Left ventricle myocardium inferior (tissue), 1 donor: Measurements from ENCODE around the gene SF3B4. TPM values are rescaled to one million over a fixed set of nuclear protein-coding genes. Genes with fewer than 3 reads are reported as not detected.

ENCODE experiments used
- DNase-seq: peaks from one replicate; pipeline ENCODE4 v3.0.0-alpha.2; 2020
- H3K27ac ChIP-seq: fragments of 200-600 bp; replicated peaks from 2 replicates; pipeline ENCODE4 v1.8.0; 2021
- H3K27me3 ChIP-seq: fragments of 200-600 bp; 2 replicates; pipeline ENCODE4 v1.8.0; 2021; ENCODE audit warnings: low read depth
- H3K36me3 ChIP-seq: fragments of 200-600 bp; 2 replicates; pipeline ENCODE4 v1.8.0; 2021
- H3K4me1 ChIP-seq: fragments of 200-600 bp; 2 replicates; pipeline ENCODE4 v1.8.0; 2021
- H3K4me3 ChIP-seq: fragments of 200-600 bp; 2 replicates; pipeline ENCODE4 v1.8.0; 2021; ENCODE audit warnings: mild to moderate bottlenecking, moderate library complexity
- H3K9me3 ChIP-seq: fragments of 200-600 bp; replicated peaks from 2 replicates; pipeline ENCODE4 v1.8.0; 2021
- intact Hi-C: fragments of 100-400 bp; cut with micrococcal nuclease; formaldehyde crosslinking; loops from one replicate; pipeline ENCODE4 v1.11.0; 2022
- total RNA-seq: library from RNA; stranded (reverse); fragmentation: NEBNext Ultra II Directional; extraction: Animal tissue kit (Norgen Biotek cat#: 25700); gene quantifications from one replicate; pipeline ENCODE4 v1.2.1, GENCODE V29; 2021
- TF ChIP-seq, protein P1 (sequence below): fragments of 200-600 bp; IDR thresholded peaks from 2 replicates; pipeline ENCODE4 v1.8.0; 2021; ENCODE audit warnings: antibody characterized with exemption, mild to moderate bottlenecking, borderline replicate concordance
- donor health status: DM: no; HTN: yes; CAD: no; lungs with severe emphysema.

The SF3B4 gene
- total RNA-seq, 1 donor from 2014 or later: 25.3 TPM

DNA sequence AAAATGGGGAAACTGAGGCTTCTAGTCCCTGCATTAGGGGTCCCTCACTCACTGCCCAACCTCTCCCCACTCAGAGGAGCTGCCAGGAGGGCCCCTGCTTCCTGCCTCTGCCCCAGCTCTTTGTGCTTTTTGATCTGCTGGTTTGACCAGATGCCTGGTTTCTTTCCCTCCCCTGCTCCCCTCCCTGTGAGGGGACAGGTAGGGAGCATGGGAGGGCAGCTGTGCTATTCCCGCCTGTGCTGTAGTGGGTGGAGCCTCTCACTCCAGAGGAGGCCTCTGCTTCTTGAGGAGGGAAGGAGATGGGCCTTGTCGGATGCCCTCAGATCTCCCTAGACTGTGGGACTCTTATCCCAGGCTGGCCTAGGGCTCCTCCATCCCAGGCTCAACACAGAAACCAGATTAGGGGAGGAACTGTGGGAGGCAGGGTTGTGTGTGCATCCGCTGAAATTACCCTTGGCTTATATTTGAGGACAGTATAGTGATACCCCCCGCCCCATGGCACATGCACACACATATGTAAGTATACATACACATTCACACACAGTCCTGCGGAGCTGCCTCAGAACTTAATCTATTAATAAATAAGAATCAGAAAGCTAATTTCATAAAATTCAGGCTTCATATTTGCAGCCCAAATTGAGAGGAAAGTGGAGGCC lies 23.6 kb downstream of the SF3B4 start:
- no peaks in the 10 kb centered on the region for H3K36me3 ChIP-seq
- TF ChIP-seq, protein P1, sequence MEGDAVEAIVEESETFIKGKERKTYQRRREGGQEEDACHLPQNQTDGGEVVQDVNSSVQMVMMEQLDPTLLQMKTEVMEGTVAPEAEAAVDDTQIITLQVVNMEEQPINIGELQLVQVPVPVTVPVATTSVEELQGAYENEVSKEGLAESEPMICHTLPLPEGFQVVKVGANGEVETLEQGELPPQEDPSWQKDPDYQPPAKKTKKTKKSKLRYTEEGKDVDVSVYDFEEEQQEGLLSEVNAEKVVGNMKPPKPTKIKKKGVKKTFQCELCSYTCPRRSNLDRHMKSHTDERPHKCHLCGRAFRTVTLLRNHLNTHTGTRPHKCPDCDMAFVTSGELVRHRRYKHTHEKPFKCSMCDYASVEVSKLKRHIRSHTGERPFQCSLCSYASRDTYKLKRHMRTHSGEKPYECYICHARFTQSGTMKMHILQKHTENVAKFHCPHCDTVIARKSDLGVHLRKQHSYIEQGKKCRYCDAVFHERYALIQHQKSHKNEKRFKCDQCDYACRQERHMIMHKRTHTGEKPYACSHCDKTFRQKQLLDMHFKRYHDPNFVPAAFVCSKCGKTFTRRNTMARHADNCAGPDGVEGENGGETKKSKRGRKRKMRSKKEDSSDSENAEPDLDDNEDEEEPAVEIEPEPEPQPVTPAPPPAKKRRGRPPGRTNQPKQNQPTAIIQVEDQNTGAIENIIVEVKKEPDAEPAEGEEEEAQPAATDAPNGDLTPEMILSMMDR: no peak
- H3K27me3 ChIP-seq: peaks cover 4% of the 10 kb centered on the region
- DNase-seq: no peak
- intact Hi-C loops: no loop called here
- peaks cover 18% of the 10 kb centered on the region for H3K4me1 ChIP-seq
- H3K9me3 ChIP-seq: no peaks in the 10 kb centered on the region
- no peak overlapping the region for H3K4me3 ChIP-seq
- H3K27ac ChIP-seq: no peak overlapping the region

DNA sequence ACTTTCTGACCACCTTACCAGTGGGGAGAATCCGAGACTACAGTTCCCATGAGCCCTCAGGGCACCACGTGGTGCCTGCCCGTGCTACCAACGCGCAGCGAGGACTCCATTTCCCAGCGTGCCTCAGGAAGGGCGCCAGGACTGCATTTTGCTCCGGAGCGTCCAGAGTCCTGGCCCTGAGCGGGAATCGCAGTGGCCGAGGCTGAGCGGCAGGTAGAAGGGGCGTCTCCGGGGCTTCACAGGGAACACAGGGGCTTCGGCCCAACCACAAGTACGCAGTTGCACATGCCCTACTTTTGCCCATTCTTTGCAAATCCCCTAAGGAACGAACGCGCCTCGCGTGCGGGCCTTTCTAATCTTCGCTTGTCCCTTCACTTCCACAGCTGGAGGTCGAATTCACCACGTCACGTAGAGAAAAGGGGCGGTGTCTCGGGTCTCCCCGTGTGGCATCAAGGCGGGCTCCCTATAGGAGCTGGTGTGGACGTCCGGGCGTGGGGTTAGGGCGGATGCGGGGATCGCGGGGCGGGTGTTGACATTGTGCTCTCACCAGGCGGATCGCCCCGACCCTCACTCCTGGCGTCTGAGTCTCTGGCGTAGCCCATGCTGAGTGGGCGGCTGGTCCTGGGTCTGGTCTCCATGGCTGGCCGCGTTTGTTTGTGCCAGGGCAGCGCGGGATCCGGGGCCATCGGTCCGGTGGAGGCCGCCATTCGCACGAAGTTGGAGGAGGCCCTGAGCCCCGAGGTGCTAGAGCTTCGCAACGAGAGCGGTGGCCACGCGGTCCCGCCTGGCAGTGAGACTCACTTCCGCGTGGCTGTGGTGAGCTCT lies 27.9 kb downstream of the SF3B4 start, which contains the start of gene BOLA1:
Gene BOLA1 (plus strand): TSS at position 109 of the 825 bp plus-strand sequence. CDS start 492 bp downstream, at position 601.
- H3K27me3 ChIP-seq: no peaks in the 10 kb centered on the region
- H3K4me1 ChIP-seq: peaks cover 19% of the 10 kb centered on the region
- intact Hi-C loops: no loop called here
- H3K27ac ChIP-seq: peak within 1 kb of the TSS; percentile 92
- peak; percentile 94 for DNase-seq
- H3K9me3 ChIP-seq: no peaks in the 10 kb centered on the region
- H3K36me3 ChIP-seq: no peaks in the 10 kb centered on the region
- peak within 1 kb of the TSS; percentile 79 for H3K4me3 ChIP-seq
- TF ChIP-seq, protein P1: no peak

DNA sequence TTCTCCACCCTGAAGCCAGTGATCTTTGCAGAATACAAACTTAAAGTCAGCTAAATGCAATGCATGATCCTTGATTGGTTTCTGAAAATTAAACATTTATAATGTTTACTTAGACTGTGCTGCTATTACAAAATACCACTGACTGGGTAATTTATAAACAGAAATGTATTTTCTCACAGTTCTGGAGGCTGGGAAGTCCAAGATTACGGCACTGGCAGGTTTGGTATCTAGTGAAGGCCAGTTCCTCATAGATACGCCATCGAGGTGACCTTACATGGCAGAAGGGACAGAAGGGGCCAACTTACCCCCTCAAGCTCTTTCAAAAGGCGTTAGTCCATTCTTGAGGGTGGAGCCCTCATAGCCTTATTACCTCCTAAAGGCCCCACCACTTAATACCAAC lies 31.0 kb downstream of the SF3B4 start:
- Histone ChIP-seq H3K27me3 (no peaks in the 10 kb centered on the region), H3K4me1 (peaks cover 19% of the 10 kb centered on the region), H3K4me3 (no peak overlapping the region), H3K27ac (no peak overlapping the region), H3K9me3 (no peaks in the 10 kb centered on the region), H3K36me3 (no peaks in the 10 kb centered on the region)
- TF ChIP-seq, protein P1: no peak
- intact Hi-C loops: no loop called here
- DNase-seq: no peak

DNA sequence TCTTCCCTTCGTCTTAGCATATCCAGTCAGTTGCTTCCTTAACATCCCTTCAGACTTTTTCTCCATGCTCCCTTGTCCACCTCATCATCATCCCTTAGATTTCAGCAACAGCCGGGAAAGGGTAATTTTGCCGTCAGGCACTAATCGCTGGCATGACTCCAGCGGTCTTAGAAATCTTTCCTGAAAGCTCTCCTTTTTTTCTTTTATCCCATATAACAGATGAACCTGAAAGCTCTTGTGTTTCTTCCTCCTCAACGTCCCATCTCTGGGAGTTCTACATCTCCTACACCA lies 38.7 kb downstream of the SF3B4 start:
- TF ChIP-seq, protein P1: no peak
- no peaks in the 10 kb centered on the region for H3K36me3 ChIP-seq
- no peaks in the 10 kb centered on the region for H3K9me3 ChIP-seq
- H3K27ac ChIP-seq: peak overlapping the region; percentile 98
- DNase-seq: no peak
- intact Hi-C loops: no loop called here
- H3K27me3 ChIP-seq: no peaks in the 10 kb centered on the region
- H3K4me3 ChIP-seq: peak overlapping the region; percentile 77
- peaks cover 43% of the 10 kb centered on the region for H3K4me1 ChIP-seq

DNA sequence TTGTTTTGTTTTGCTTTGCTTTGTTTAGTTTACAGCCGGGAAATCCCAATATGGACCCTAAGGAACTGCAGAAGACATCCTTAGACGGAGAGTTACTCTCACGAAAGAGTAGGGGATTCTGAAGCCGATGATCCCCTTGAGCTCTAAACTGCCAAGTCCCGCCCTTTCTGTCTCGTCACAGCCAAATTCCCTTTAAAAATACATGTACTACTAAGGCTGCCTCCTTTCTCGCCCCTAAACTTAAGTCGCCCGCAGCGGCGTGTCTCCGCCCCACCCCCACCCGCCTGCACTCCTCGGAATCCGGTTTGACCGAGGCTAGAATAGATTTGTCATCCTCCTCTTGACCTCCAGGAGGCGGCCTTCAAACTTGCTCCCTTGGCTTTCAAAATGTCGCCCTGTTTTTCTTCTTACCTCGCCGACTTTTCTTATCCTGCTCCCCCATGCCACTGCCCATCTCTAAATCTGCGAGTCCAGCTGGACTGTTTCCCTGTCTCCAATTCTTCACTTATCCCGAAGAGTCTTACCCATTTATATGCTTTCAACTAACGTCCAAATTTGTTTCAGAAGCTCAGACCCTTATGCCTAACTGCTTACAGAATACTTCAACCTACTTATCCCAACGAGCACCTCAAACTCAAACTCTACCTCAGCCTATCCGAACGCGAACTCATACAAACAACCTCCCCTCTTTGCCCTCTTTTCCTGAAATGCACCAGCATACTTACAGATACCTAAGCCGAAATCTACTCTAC lies 39.2 kb downstream of the SF3B4 start:
- H3K4me3 ChIP-seq: peak overlapping the region; percentile 77
- no peaks in the 10 kb centered on the region for H3K9me3 ChIP-seq
- H3K27ac ChIP-seq: peak overlapping the region; percentile 98
- DNase-seq: peak; percentile 76
- intact Hi-C loops: no loop called here
- TF ChIP-seq, protein P1: peak; percentile 59
- H3K4me1 ChIP-seq: peaks cover 49% of the 10 kb centered on the region
- H3K36me3 ChIP-seq: no peaks in the 10 kb centered on the region
- no peaks in the 10 kb centered on the region for H3K27me3 ChIP-seq
